HepG2 (cell line): ENCODE measurements around the gene NOVA2. TPM values are rescaled to one million over a fixed set of nuclear protein-coding genes. Genes with fewer than 3 reads are reported as not detected.
A peak's percentile ranks its signal among the peaks of the same experiment; 100 is the strongest.

Source experiments
- ATAC-seq: fragments of 200-7000 bp; cut with Tn5 transposase; 3 replicates; pipeline ENCODE4 v1.9.1; 2020; ENCODE audit warnings: mild to moderate bottlenecking, moderate library complexity
- BruUV-seq: library from RNA; stranded (reverse); fragments of 400-500 nt; replicated peaks from 2 replicates; lab custom pipeline; 2021; lab: Mats Ljungman, UMichigan
- CTCF ChIA-PET: fragments of 300-600 bp; formaldehyde crosslinking; extraction: SDS; loops from one replicate; lab custom pipeline; 2021; ENCODE audit warnings: low total read pairs, inconsistent platforms, low intra/inter-chr PET ratio; lab: Yijun Ruan, JAX
- POLR2A ChIA-PET: fragments of 350-600 bp; sonication (Branson Sonifier 250); formaldehyde crosslinking; loops from one replicate; lab custom pipeline; 2020; ENCODE audit warnings: antibody characterized with exemption, inconsistent platforms; lab: Yijun Ruan, JAX
- DNase-seq: peaks from one replicate; pipeline ENCODE4 v3.0.0-alpha.2; 2015; ENCODE audit warnings: low spot score
- FAIRE-seq: peaks from 3 replicates; lab custom pipeline; 2011; peaks lifted over from hg19 to GRCh38; lab: Jason Lieb, UNC
- H2AFZ ChIP-seq: one replicate; pipeline ENCODE4 v1.6.1; 2011; ENCODE audit warnings: low read length, inconsistent platforms
- H3K27ac ChIP-seq: fragments of 300-600 bp; 3 replicates; pipeline ENCODE4 v1.8.0; 2011; ENCODE audit warnings: mixed run types, mild to moderate bottlenecking, mixed read lengths, low read length, inconsistent platforms; ENCODE audit not compliant: insufficient read depth; ENCODE audit errors: extremely low read length
- H3K27me3 ChIP-seq, 2 experiments: fragments of 200-600 bp in 1 of 2; 2 replicates in 1 of 2; 3 replicates in 1 of 2; pipeline versions ENCODE4 v1.6.0 to v1.8.0; 2011; ENCODE audit warnings: low read length in 2 of 2, mild to moderate bottlenecking in 2 of 2, moderate library complexity in 2 of 2, inconsistent platforms in 1 of 2; ENCODE audit not compliant: insufficient read depth in 2 of 2, control insufficient read depth in 1 of 2
- H3K36me3 ChIP-seq, 2 experiments: fragments of 200-600 bp in 1 of 2; replicated peaks in 1 of 2; 2 replicates in 1 of 2; 3 replicates in 1 of 2; pipeline versions ENCODE4 v1.5.1 to v1.8.0; 2011; ENCODE audit warnings: low read length in 2 of 2, inconsistent platforms in 1 of 2; ENCODE audit not compliant: insufficient read depth in 2 of 2, control insufficient read depth in 1 of 2
- H3K4me1 ChIP-seq: 2 replicates; pipeline ENCODE4 v1.5.1; 2012; ENCODE audit warnings: low read length, inconsistent platforms; ENCODE audit not compliant: insufficient read depth
- H3K4me2 ChIP-seq: 2 replicates; pipeline ENCODE4 v1.6.0; 2011; ENCODE audit warnings: low read depth, low read length, inconsistent platforms
- H3K4me3 ChIP-seq, 3 experiments: fragments of 200-600 bp in 1 of 3; sonication (generic), shearing (Covaris generic) in 1 of 3; replicated peaks in 1 of 3; 2 replicates each; pipeline ENCODE4 v1.5.1; 2011 to 2016; ENCODE audit warnings: low read length in 3 of 3, inconsistent platforms in 2 of 3, low read depth in 2 of 3, mild to moderate bottlenecking in 2 of 3, control low read depth in 1 of 3, mixed read lengths in 1 of 3; ENCODE audit not compliant: insufficient read depth in 1 of 3
- H3K79me2 ChIP-seq: one replicate; pipeline ENCODE4 v1.6.1; 2011; ENCODE audit warnings: low read length, inconsistent platforms; ENCODE audit not compliant: insufficient read depth
- H3K9ac ChIP-seq: 2 replicates; pipeline ENCODE4 v1.6.0; 2011; ENCODE audit warnings: mild to moderate bottlenecking, low read depth, low read length, inconsistent platforms; ENCODE audit not compliant: insufficient read depth
- H3K9me3 ChIP-seq: 2 replicates; pipeline ENCODE4 v1.5.1; 2012; ENCODE audit warnings: mild to moderate bottlenecking, low read length
- H4K20me1 ChIP-seq: 2 replicates; pipeline ENCODE4 v1.6.0; 2011; ENCODE audit warnings: inconsistent platforms, mild to moderate bottlenecking, low read length, moderate library complexity; ENCODE audit not compliant: insufficient read depth
- JUND ChIP-seq: sonication (generic); formaldehyde crosslinking; IDR thresholded peaks from 2 replicates; pipeline ENCODE4 v1.8.0; 2022; ENCODE audit warnings: mild to moderate bottlenecking, missing genetic modification reagents
- TSC22D2 ChIP-seq: sonication (generic); formaldehyde crosslinking; IDR thresholded peaks from 2 replicates; pipeline ENCODE4 v1.5.1; 2020; ENCODE audit warnings: missing genetic modification reagents, mild to moderate bottlenecking, borderline replicate concordance
- ZNF484 ChIP-seq: sonication (generic); formaldehyde crosslinking; IDR thresholded peaks from 2 replicates; pipeline ENCODE4 v1.5.1; 2020; ENCODE audit warnings: mild to moderate bottlenecking, low read depth, missing genetic modification reagents, borderline replicate concordance
- ZNF589 ChIP-seq: sonication (generic); formaldehyde crosslinking; conservative IDR thresholded peaks from 2 replicates; pipeline ENCODE4 v1.8.0; 2022; ENCODE audit warnings: mild to moderate bottlenecking, moderate library complexity, missing genetic modification reagents
- ZSCAN20 ChIP-seq: sonication (generic); formaldehyde crosslinking; IDR thresholded peaks from 2 replicates; pipeline ENCODE4 v1.4.0; 2020; ENCODE audit warnings: missing genetic modification reagents, mild to moderate bottlenecking, borderline replicate concordance
- WGBS: methylation state at CpG from one replicate; pipeline ENCODE4 v1.1.6; 2017; ENCODE audit warnings: low lambda C conversion rate; 5-methylcytosine and 5-hydroxymethylcytosine counted together
- in situ Hi-C: cut with HindIII; loops from 2 replicates; pipeline ENCODE4 v1.10.0; 2017; ENCODE audit warnings: low pct_unique_long_range_greater_than_20kb; ENCODE audit not compliant: extremely low pct_ligation_motif_present
- intact Hi-C: fragments of 100-400 bp; cut with micrococcal nuclease; formaldehyde crosslinking; loops from one replicate; pipeline ENCODE4 v1.10.0; 2022; ENCODE audit not compliant: unreplicated experiment
- polyA plus RNA-seq, 8 experiments: library from polyadenylated mRNA; depleted of rRNA in 3 of 8; stranded (reverse) in 7 of 8; unstranded in 1 of 8; fragments of >200 nt; fragmentation: Illumina TruSeq in 4 of 8; extraction: Trizol in 4 of 8; gene quantifications; 2 replicates each; pipeline versions ENCODE4 v1.2.1 to v1.2.3, GENCODE V29; 2011 to 2016; ENCODE audit warnings: low read depth in 4 of 8, missing spikeins in 1 of 8, mixed read lengths in 1 of 8; ENCODE audit not compliant: insufficient read depth in 1 of 8
- total RNA-seq, 5 experiments: library from RNA; depleted of rRNA; stranded (reverse); fragments of >200 nt; fragmentation: Illumina TruSeq; extraction: Trizol; gene quantifications; 2 replicates each; pipeline ENCODE4 v1.2.3, GENCODE V29; 2016; ENCODE audit warnings: low read depth in 1 of 5
- TF ChIP-seq, protein P1 (sequence below): sonication (generic); formaldehyde crosslinking; IDR thresholded peaks from 2 replicates; pipeline ENCODE4 v1.5.0; 2020; ENCODE audit warnings: mild to moderate bottlenecking, missing genetic modification reagents, borderline replicate concordance
- TF ChIP-seq, protein P2 (sequence below): fragments of 450-650 bp; IDR thresholded peaks from 2 replicates; pipeline ENCODE4 v1.6.1; 2016

NOVA2 gene
- total and polyA plus RNA-seq, 2 of the 13 experiments (the other 11 are each of a cell fraction or from before 2014, with no cell fraction given) = not detected

DNA sequence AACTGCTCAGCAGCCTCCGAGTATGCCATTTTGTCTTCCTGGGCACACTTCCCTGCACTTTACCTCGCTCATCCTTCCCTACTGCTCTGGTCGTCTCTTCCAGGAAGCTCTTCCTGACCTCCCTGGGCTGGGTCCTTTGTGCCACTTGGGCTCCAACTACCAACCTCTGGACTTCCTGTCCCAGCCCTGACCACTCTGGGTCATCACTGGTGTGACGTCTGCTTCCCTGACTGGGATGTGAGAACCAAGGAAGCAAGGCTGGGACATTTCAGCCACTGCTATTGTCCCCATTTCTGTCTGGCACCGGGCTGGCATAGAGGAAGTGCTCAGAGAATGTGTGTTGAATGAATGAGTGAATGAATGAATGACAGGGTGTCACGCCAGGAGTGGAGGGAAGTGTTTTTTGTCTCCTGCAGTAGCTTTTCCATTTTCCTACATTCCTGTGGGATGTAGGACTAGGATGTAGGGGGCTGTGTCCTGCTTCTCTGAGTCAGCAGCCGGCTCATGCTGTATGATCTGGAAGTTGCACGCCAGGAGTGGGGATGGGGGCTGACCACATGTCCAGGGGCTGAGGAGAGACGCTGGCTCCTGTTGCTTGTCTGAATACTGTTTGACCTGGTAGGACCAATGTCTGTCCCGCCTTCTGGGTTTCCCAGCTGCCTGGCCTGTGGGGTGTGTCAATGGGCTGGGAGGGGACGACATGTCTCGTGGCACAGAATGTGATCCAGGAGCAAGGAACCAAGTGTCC lies 14.7 kb downstream of the NOVA2 start:
- H3K4me2 ChIP-seq = no peak overlapping the region
- ChIA-PET POLR2A (no interaction called here), CTCF (no interaction called here)
- no peaks in the 10 kb centered on the region for H3K9me3 ChIP-seq
- in situ Hi-C loops (no loop called here), intact Hi-C loops (no loop called here)
- no peak overlapping the region for H3K27ac ChIP-seq
- H2AFZ ChIP-seq = no peak overlapping the region
- H3K79me2 ChIP-seq = no peaks in the 10 kb centered on the region
- no peaks in the 10 kb centered on the region for H3K4me1 ChIP-seq
- no peak overlapping the region for H3K9ac ChIP-seq
- H3K36me3 ChIP-seq = no peaks in the 10 kb centered on the region
- no peak overlapping the region for H3K4me3 ChIP-seq
- no peak for TF ChIP-seq ZNF589
- WGBS = 5% methylated on average over 12 of the region's 12 CpGs
- FAIRE-seq = no peak
- peaks cover 3 to 34% of the 10 kb centered on the region in 2 experiments; a peak in 2 of 5 replicates for H3K27me3 ChIP-seq
- no TSS peak for BruUV-seq
- no peaks in the 10 kb centered on the region for H4K20me1 ChIP-seq
- no peak for ATAC-seq
- DNase-seq = no peak

DNA sequence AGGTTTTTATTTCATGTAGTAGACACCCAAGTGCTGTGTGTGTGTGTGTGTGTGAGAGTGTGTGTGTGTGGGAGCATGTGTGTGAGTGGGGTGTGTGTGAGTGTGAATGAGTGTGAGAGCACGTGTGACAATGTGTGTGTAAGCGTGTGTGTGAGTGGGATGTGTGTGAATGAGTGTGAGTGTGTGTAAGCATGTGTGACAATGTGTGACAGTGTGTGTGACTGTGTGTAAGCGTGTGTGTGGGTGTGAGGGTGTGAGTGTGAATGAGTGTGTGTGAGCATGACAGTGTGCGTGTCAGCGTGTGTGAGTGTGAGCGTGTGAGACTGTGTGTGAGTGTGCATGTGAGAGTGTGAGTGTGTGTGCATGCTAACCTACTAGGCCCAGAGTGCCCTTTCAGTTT lies 15.3 kb downstream of the NOVA2 start:
- no TSS peak for BruUV-seq
- no peak for TF ChIP-seq TSC22D2 (CRISPR knock-in tag)
- TF ChIP-seq ZNF484 (CRISPR knock-in tag) = no peak
- TF ChIP-seq, protein P1, sequence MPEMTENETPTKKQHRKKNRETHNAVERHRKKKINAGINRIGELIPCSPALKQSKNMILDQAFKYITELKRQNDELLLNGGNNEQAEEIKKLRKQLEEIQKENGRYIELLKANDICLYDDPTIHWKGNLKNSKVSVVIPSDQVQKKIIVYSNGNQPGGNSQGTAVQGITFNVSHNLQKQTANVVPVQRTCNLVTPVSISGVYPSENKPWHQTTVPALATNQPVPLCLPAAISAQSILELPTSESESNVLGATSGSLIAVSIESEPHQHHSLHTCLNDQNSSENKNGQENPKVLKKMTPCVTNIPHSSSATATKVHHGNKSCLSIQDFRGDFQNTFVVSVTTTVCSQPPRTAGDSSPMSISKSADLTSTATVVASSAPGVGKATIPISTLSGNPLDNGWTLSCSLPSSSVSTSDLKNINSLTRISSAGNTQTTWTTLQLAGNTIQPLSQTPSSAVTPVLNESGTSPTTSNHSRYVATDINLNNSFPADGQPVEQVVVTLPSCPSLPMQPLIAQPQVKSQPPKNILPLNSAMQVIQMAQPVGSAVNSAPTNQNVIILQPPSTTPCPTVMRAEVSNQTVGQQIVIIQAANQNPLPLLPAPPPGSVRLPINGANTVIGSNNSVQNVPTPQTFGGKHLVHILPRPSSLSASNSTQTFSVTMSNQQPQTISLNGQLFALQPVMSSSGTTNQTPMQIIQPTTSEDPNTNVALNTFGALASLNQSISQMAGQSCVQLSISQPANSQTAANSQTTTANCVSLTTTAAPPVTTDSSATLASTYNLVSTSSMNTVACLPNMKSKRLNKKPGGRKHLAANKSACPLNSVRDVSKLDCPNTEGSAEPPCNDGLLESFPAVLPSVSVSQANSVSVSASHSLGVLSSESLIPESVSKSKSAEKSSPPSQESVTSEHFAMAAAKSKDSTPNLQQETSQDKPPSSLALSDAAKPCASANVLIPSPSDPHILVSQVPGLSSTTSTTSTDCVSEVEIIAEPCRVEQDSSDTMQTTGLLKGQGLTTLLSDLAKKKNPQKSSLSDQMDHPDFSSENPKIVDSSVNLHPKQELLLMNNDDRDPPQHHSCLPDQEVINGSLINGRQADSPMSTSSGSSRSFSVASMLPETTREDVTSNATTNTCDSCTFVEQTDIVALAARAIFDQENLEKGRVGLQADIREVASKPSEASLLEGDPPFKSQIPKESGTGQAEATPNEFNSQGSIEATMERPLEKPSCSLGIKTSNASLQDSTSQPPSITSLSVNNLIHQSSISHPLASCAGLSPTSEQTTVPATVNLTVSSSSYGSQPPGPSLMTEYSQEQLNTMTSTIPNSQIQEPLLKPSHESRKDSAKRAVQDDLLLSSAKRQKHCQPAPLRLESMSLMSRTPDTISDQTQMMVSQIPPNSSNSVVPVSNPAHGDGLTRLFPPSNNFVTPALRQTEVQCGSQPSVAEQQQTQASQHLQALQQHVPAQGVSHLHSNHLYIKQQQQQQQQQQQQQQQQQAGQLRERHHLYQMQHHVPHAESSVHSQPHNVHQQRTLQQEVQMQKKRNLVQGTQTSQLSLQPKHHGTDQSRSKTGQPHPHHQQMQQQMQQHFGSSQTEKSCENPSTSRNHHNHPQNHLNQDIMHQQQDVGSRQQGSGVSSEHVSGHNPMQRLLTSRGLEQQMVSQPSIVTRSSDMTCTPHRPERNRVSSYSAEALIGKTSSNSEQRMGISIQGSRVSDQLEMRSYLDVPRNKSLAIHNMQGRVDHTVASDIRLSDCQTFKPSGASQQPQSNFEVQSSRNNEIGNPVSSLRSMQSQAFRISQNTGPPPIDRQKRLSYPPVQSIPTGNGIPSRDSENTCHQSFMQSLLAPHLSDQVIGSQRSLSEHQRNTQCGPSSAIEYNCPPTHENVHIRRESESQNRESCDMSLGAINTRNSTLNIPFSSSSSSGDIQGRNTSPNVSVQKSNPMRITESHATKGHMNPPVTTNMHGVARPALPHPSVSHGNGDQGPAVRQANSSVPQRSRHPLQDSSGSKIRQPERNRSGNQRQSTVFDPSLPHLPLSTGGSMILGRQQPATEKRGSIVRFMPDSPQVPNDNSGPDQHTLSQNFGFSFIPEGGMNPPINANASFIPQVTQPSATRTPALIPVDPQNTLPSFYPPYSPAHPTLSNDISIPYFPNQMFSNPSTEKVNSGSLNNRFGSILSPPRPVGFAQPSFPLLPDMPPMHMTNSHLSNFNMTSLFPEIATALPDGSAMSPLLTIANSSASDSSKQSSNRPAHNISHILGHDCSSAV (CRISPR knock-in tag) = no peak
- TF ChIP-seq, protein P2, sequence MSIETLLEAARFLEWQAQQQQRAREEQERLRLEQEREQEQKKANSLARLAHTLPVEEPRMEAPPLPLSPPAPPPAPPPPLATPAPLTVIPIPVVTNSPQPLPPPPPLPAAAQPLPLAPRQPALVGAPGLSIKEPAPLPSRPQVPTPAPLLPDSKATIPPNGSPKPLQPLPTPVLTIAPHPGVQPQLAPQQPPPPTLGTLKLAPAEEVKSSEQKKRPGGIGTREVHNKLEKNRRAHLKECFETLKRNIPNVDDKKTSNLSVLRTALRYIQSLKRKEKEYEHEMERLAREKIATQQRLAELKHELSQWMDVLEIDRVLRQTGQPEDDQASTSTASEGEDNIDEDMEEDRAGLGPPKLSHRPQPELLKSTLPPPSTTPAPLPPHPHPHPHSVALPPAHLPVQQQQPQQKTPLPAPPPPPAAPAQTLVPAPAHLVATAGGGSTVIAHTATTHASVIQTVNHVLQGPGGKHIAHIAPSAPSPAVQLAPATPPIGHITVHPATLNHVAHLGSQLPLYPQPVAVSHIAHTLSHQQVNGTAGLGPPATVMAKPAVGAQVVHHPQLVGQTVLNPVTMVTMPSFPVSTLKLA = peak; percentile 74
- no peak for TF ChIP-seq ZSCAN20 (CRISPR knock-in tag)
- TF ChIP-seq JUND (CRISPR knock-in tag) = no peak

More for the DNA sequence above, 15.3 kb downstream of the NOVA2 start:
- Histone ChIP-seq H4K20me1 (no peaks in the 10 kb centered on the region), H3K79me2 (no peaks in the 10 kb centered on the region), H3K27me3 (peaks cover 3 to 33% of the 10 kb centered on the region in 2 experiments; a peak in 2 of 5 replicates), H3K9ac (no peak overlapping the region), H3K4me2 (no peak overlapping the region), H3K4me3 (no peak overlapping the region), H3K27ac (no peak overlapping the region), H3K4me1 (no peaks in the 10 kb centered on the region), H2AFZ (no peak overlapping the region), H3K9me3 (no peaks in the 10 kb centered on the region), H3K36me3 (no peaks in the 10 kb centered on the region)
- DNase-seq = no peak
- intact Hi-C loops (no loop called here), in situ Hi-C loops (no loop called here)
- CTCF ChIA-PET = no interaction called here
- 47% methylated on average over 6 of the region's 6 CpGs for WGBS
- no peak for FAIRE-seq
- POLR2A ChIA-PET = no interaction called here
- no peak for ATAC-seq
